ENCODE results near the gene SMARCD2. TPM values are rescaled to one million over a fixed set of nuclear protein-coding genes. Genes with fewer than 3 reads are reported as not detected.

The SMARCD2 gene
- total and polyA plus RNA-seq, 2 of the 13 experiments (the other 11 are each of a cell fraction or from before 2014, with no cell fraction given): 122 to 150 TPM

Small RNA genes within 50 kb of the gene (small RNA-seq; reads per million reads assigned to genes)
- 0 reads per million in 3 experiments for gene AC040958.1 (ENCODE audit: insufficient read depth in 2 of 3, insufficient read length in 3 of 3, low read depth in 2 of 3, low replicate concordance in 1 of 3)

Other genes with a start within 250 kb of the SMARCD2 start
- gene TACO1, start 241.8 kb downstream of the SMARCD2 start, total RNA-seq (2016; rRNA removed; fragmentation: Illumina TruSeq; extraction: Trizol): 53.6 and 57.6 TPM in 2 replicates
- 33.3 and 34.7 TPM in 2 replicates for gene TACO1, start 241.8 kb downstream of the SMARCD2 start, polyA plus RNA-seq (2011; rRNA removed)
- 15.9 and 21.8 TPM in 2 replicates for gene MAP3K3, start 220.3 kb downstream of the SMARCD2 start, total RNA-seq (2016; rRNA removed; fragmentation: Illumina TruSeq; extraction: Trizol)
- gene MAP3K3, start 220.3 kb downstream of the SMARCD2 start, polyA plus RNA-seq (2011; rRNA removed): 17.7 and 21.7 TPM in 2 replicates
- gene LIMD2, start 142.6 kb downstream of the SMARCD2 start, total RNA-seq (2016; rRNA removed; fragmentation: Illumina TruSeq; extraction: Trizol): 6.9 and 9.0 TPM in 2 replicates
- 20.8 and 26.5 TPM in 2 replicates for gene LIMD2, start 142.6 kb downstream of the SMARCD2 start, polyA plus RNA-seq (2011; rRNA removed)
- 16.1 and 17.9 TPM in 2 replicates for gene STRADA, start 100.9 kb downstream of the SMARCD2 start, total RNA-seq (2016; rRNA removed; fragmentation: Illumina TruSeq; extraction: Trizol)
- 17.3 and 17.6 TPM in 2 replicates for gene STRADA, start 100.9 kb downstream of the SMARCD2 start, polyA plus RNA-seq (2011; rRNA removed)
- gene CCDC47, start 69.1 kb downstream of the SMARCD2 start, total RNA-seq (2016; rRNA removed; fragmentation: Illumina TruSeq; extraction: Trizol): 61.6 and 99.5 TPM in 2 replicates
- gene CCDC47, start 69.1 kb downstream of the SMARCD2 start, polyA plus RNA-seq (2011; rRNA removed): 54.4 and 59.3 TPM in 2 replicates
- 81.5 and 87.2 TPM in 2 replicates for gene DDX42, start 68.5 kb downstream of the SMARCD2 start, total RNA-seq (2016; rRNA removed; fragmentation: Illumina TruSeq; extraction: Trizol)
- 92.9 and 104 TPM in 2 replicates for gene DDX42, start 68.5 kb downstream of the SMARCD2 start, polyA plus RNA-seq (2011; rRNA removed)
- 35.3 and 81.4 TPM in 2 replicates for gene PSMC5, start 15.3 kb downstream of the SMARCD2 start, total RNA-seq (2016; rRNA removed; fragmentation: Illumina TruSeq; extraction: Trizol)
- gene PSMC5, start 15.3 kb downstream of the SMARCD2 start, polyA plus RNA-seq (2011; rRNA removed): 109 and 128 TPM in 2 replicates
- gene FTSJ3, start 15.0 kb downstream of the SMARCD2 start, total RNA-seq (2016; rRNA removed; fragmentation: Illumina TruSeq; extraction: Trizol): 55.8 and 64.2 TPM in 2 replicates
- gene FTSJ3, start 15.0 kb downstream of the SMARCD2 start, polyA plus RNA-seq (2011; rRNA removed): 26.0 and 33.3 TPM in 2 replicates
- not detected in 2 replicates for gene CSH2, start 31.0 kb upstream of the SMARCD2 start, total RNA-seq (2016; rRNA removed; fragmentation: Illumina TruSeq; extraction: Trizol)
- gene CSH2, start 31.0 kb upstream of the SMARCD2 start, polyA plus RNA-seq (2011; rRNA removed): not detected in 2 replicates
- gene GH2, start 39.3 kb upstream of the SMARCD2 start, total RNA-seq (2016; rRNA removed; fragmentation: Illumina TruSeq; extraction: Trizol): not detected in 2 replicates
- not detected in 2 replicates for gene GH2, start 39.3 kb upstream of the SMARCD2 start, polyA plus RNA-seq (2011; rRNA removed)
- not detected in 2 replicates for gene CSH1, start 53.9 kb upstream of the SMARCD2 start, total RNA-seq (2016; rRNA removed; fragmentation: Illumina TruSeq; extraction: Trizol)
- gene CSH1, start 53.9 kb upstream of the SMARCD2 start, polyA plus RNA-seq (2011; rRNA removed): not detected in 2 replicates
- gene CSHL1, start 68.6 kb upstream of the SMARCD2 start, total RNA-seq (2016; rRNA removed; fragmentation: Illumina TruSeq; extraction: Trizol): not detected in 2 replicates
- not detected in 2 replicates for gene CSHL1, start 68.6 kb upstream of the SMARCD2 start, polyA plus RNA-seq (2011; rRNA removed)
- not detected in 2 replicates for gene GH1, start 76.2 kb upstream of the SMARCD2 start, total RNA-seq (2016; rRNA removed; fragmentation: Illumina TruSeq; extraction: Trizol)
- gene GH1, start 76.2 kb upstream of the SMARCD2 start, polyA plus RNA-seq (2011; rRNA removed): not detected in 2 replicates
- gene CD79B, start 89.6 kb upstream of the SMARCD2 start, total RNA-seq (2016; rRNA removed; fragmentation: Illumina TruSeq; extraction: Trizol): not detected in 2 replicates
- 0.21 TPM in 1 of 2 replicates, not detected in the other for gene CD79B, start 89.6 kb upstream of the SMARCD2 start, polyA plus RNA-seq (2011; rRNA removed)
- gene SCN4A, start 130.2 kb upstream of the SMARCD2 start, total RNA-seq (2016; rRNA removed; fragmentation: Illumina TruSeq; extraction: Trizol): 0.02 TPM in 1 of 2 replicates, not detected in the other
- gene SCN4A, start 130.2 kb upstream of the SMARCD2 start, polyA plus RNA-seq (2011; rRNA removed): 0.03 and 0.04 TPM in 2 replicates
- 0.07 and 0.11 TPM in 2 replicates for gene PRR29, start 155.7 kb upstream of the SMARCD2 start, total RNA-seq (2016; rRNA removed; fragmentation: Illumina TruSeq; extraction: Trizol)
- gene PRR29, start 155.7 kb upstream of the SMARCD2 start, polyA plus RNA-seq (2011; rRNA removed): 0.08 and 0.20 TPM in 2 replicates
- 7.9 and 10.9 TPM in 2 replicates for gene ICAM2, start 177.9 kb upstream of the SMARCD2 start, total RNA-seq (2016; rRNA removed; fragmentation: Illumina TruSeq; extraction: Trizol)
- gene ICAM2, start 177.9 kb upstream of the SMARCD2 start, polyA plus RNA-seq (2011; rRNA removed): 20.8 and 21.4 TPM in 2 replicates